ENCODE measurements around the gene PRKCH. TPM values are rescaled to one million over a fixed set of nuclear protein-coding genes. Genes with fewer than 3 reads are reported as not detected.

Gene PRKCH
- polyA plus RNA-seq, 1 donor from 2014 or later: 2.0 TPM

DNA sequence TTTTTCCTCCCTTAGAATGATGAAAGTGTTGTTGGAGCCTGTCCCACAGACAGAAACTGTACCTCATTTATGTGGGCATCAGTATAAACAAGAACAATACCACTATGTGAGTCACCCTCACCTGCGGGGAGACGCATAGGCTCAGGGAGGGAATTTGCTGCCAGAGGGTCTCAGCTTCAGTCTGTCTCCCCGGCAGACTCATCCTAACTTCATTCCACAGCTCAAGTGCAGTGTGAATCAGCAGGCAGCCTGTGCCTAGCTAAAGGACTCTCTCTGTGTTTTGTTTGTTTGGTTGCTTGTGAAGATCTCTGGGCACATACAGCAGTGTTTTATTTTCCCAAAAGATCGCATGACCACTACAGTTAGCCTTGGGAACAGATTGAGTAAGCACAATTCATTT is 98.9 kb downstream of the PRKCH start (continued):
- no peak for TF ChIP-seq RAD21 (conservative IDR thresholded peaks at IDR 0.05)

DNA sequence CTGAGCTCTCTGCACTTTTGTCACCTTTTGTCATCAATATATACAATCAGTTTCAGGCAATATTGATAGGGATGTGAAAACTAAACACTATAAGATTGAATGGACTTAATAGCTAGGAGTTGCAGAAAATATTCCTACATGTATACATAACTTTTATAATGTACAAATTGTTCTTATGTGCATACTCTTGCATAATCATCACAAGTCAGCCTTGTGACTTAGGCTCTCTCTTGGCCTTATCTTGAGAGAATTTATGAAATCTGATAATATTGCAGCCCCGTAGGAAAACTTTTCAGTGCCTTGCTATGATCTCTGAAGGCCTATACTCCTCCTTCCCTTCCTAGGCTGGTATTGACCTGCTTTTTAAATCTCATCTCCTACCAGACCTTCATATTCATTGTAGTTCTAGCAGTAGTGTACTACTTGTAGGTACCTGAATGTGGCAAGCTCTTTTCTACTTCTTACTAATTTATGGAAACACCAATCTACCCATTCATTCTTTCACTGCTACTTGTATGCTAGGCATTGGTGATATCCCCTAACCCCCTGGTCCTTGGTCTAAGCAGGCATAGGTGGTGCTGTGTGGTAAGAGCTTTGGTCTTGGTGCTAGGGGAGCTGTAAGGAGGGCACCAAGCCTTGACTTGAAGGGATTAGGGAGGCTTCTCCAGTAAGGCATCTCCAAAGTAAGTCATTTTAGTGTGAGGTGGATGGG is 100.0 kb downstream of the PRKCH start:
- Histone ChIP-seq H3K27ac (ENCODE audit: low read length) (no peak overlapping the region), H3K9me2 (ENCODE audit: insufficient read depth, low read length) (no peaks in the 10 kb centered on the region), H3F3A (ENCODE audit: insufficient read depth, low read length, poor library complexity, severe bottlenecking) (no peaks in the 10 kb centered on the region), H4K20me1 (ENCODE audit: insufficient read depth) (no peaks in the 10 kb centered on the region), H2AFZ (ENCODE audit: low read depth, low read length) (no peak overlapping the region), H3K9ac (ENCODE audit: low read length) (no peak overlapping the region), H3K4me3 (ENCODE audit: low read length) (no peak overlapping the region), H3K36me3 (ENCODE audit: insufficient read depth, low read length) (no peaks in the 10 kb centered on the region), H3K79me2 (replicated peaks; ENCODE audit: insufficient read depth, low read length) (no peaks in the 10 kb centered on the region), H3K9me3 (ENCODE audit: low read length) (no peaks in the 10 kb centered on the region), H3K4me2 (ENCODE audit: low read length) (no peak overlapping the region), H3K27me3 (ENCODE audit: insufficient read depth, low read depth, low read length) (no peaks in the 10 kb centered on the region)
- TF ChIP-seq MXI1 (conservative IDR thresholded peaks at IDR 0.05; ENCODE audit: poor library complexity, severe bottlenecking) (no peak), SMC3 (conservative IDR thresholded peaks at IDR 0.05; ENCODE audit: poor library complexity) (no peak), EZH2 (IDR thresholded peaks at IDR 0.05; ENCODE audit: borderline replicate concordance, insufficient read depth, low read length, poor library complexity, severe bottlenecking) (no peak), EP300 (conservative IDR thresholded peaks at IDR 0.05; ENCODE audit: poor library complexity, severe bottlenecking) (no peak)
- TF ChIP-seq, protein P1, sequence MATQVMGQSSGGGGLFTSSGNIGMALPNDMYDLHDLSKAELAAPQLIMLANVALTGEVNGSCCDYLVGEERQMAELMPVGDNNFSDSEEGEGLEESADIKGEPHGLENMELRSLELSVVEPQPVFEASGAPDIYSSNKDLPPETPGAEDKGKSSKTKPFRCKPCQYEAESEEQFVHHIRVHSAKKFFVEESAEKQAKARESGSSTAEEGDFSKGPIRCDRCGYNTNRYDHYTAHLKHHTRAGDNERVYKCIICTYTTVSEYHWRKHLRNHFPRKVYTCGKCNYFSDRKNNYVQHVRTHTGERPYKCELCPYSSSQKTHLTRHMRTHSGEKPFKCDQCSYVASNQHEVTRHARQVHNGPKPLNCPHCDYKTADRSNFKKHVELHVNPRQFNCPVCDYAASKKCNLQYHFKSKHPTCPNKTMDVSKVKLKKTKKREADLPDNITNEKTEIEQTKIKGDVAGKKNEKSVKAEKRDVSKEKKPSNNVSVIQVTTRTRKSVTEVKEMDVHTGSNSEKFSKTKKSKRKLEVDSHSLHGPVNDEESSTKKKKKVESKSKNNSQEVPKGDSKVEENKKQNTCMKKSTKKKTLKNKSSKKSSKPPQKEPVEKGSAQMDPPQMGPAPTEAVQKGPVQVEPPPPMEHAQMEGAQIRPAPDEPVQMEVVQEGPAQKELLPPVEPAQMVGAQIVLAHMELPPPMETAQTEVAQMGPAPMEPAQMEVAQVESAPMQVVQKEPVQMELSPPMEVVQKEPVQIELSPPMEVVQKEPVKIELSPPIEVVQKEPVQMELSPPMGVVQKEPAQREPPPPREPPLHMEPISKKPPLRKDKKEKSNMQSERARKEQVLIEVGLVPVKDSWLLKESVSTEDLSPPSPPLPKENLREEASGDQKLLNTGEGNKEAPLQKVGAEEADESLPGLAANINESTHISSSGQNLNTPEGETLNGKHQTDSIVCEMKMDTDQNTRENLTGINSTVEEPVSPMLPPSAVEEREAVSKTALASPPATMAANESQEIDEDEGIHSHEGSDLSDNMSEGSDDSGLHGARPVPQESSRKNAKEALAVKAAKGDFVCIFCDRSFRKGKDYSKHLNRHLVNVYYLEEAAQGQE (IDR thresholded peaks at IDR 0.05; ENCODE audit: borderline replicate concordance): no peak

DNA sequence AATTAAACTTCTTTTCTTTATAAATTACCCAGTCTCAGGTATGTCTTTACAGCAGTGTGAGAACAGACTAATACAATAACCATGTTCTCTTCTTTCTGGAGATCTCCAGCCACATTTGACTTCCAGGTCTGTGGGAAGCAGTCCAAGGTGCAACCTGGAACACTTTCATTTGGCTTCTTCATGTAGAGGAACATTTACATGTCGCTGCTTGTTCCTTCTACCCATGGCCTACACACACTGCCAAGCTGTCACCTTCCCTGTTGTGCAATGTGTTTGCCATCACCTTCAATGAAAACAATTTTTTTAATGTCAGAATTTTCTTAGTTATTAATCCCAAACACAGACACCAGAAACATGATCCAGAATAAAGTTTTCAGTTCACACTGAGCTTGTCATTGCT is 104.7 kb downstream of the PRKCH start:
- Histone ChIP-seq H3K36me3 (ENCODE audit: insufficient read depth, low read length) (no peaks in the 10 kb centered on the region), H3K9me2 (ENCODE audit: insufficient read depth, low read length) (no peaks in the 10 kb centered on the region), H3F3A (ENCODE audit: insufficient read depth, low read length, poor library complexity, severe bottlenecking) (no peaks in the 10 kb centered on the region), H3K9ac (ENCODE audit: low read length) (no peak overlapping the region), H2AFZ (ENCODE audit: low read depth, low read length) (no peak overlapping the region), H4K20me1 (ENCODE audit: insufficient read depth) (no peaks in the 10 kb centered on the region), H3K4me2 (ENCODE audit: low read length) (no peak overlapping the region), H3K4me3 (ENCODE audit: low read length) (no peak overlapping the region), H3K27ac (ENCODE audit: low read length) (no peak overlapping the region), H3K79me2 (replicated peaks; ENCODE audit: insufficient read depth, low read length) (no peaks in the 10 kb centered on the region), H3K27me3 (ENCODE audit: insufficient read depth, low read depth, low read length) (no peaks in the 10 kb centered on the region), H3K9me3 (ENCODE audit: low read length) (no peaks in the 10 kb centered on the region)
- TF ChIP-seq MXI1 (conservative IDR thresholded peaks at IDR 0.05; ENCODE audit: poor library complexity, severe bottlenecking): no peak
- no peak for TF ChIP-seq SMC3 (conservative IDR thresholded peaks at IDR 0.05; ENCODE audit: poor library complexity)
- TF ChIP-seq, protein P1 (IDR thresholded peaks at IDR 0.05; ENCODE audit: borderline replicate concordance): no peak
- TF ChIP-seq RAD21 (conservative IDR thresholded peaks at IDR 0.05): no peak
- TF ChIP-seq, protein P2, sequence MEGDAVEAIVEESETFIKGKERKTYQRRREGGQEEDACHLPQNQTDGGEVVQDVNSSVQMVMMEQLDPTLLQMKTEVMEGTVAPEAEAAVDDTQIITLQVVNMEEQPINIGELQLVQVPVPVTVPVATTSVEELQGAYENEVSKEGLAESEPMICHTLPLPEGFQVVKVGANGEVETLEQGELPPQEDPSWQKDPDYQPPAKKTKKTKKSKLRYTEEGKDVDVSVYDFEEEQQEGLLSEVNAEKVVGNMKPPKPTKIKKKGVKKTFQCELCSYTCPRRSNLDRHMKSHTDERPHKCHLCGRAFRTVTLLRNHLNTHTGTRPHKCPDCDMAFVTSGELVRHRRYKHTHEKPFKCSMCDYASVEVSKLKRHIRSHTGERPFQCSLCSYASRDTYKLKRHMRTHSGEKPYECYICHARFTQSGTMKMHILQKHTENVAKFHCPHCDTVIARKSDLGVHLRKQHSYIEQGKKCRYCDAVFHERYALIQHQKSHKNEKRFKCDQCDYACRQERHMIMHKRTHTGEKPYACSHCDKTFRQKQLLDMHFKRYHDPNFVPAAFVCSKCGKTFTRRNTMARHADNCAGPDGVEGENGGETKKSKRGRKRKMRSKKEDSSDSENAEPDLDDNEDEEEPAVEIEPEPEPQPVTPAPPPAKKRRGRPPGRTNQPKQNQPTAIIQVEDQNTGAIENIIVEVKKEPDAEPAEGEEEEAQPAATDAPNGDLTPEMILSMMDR (IDR thresholded peaks at IDR 0.05; ENCODE audit: poor library complexity, severe bottlenecking): no peak
- TF ChIP-seq TAF1 (IDR thresholded peaks at IDR 0.05; ENCODE audit: low read depth): no peak
